HL-60 (cell line): ENCODE measurements around the gene TMEM200A.
"Not testable (repeated sequence)": the region's sequence is repeated elsewhere in the genome, so short reads cannot be mapped to it uniquely, and the experiment has no call there.

Source experiments
- DNase-seq, 2 experiments: peaks; one replicate each; pipeline ENCODE4 v3.0.0-alpha.2; 2010 to 2020; ENCODE audit warnings: low read depth in 1 of 2, low spot score in 1 of 2
- H3K27ac ChIP-seq: fragments of 250-450 bp; sonication (Bioruptor Pico); replicated peaks from 2 replicates; pipeline ENCODE4 v1.5.1; 2020; ENCODE audit warnings: mild to moderate bottlenecking, moderate library complexity
- H3K27me3 ChIP-seq: fragments of 250-450 bp; sonication (Bioruptor Pico); 2 replicates; pipeline ENCODE4 v1.5.1; 2021; ENCODE audit warnings: mild to moderate bottlenecking, moderate library complexity; ENCODE audit not compliant: insufficient read depth, poor library complexity, severe bottlenecking
- H3K4me3 ChIP-seq: replicated peaks from 2 replicates; pipeline ENCODE4 v1.5.1; 2011; ENCODE audit warnings: mild to moderate bottlenecking, control low read depth, low read length; ENCODE audit not compliant: insufficient read depth
- CTCF ChIP-seq: IDR thresholded peaks from one replicate; pipeline ENCODE4 v1.5.1; 2011; ENCODE audit warnings: low read length, control low read depth, inconsistent platforms; ENCODE audit not compliant: insufficient read depth
- GABPA ChIP-seq: IDR thresholded peaks from 2 replicates; pipeline ENCODE4 v1.6.1; 2012; ENCODE audit warnings: low read depth
- POLR2AphosphoS5 ChIP-seq: IDR thresholded peaks from 2 replicates; pipeline ENCODE4 v1.6.1; 2012; ENCODE audit warnings: low read depth
- REST ChIP-seq: IDR thresholded peaks from 2 replicates; pipeline ENCODE4 v1.6.1; 2012; ENCODE audit warnings: low read depth; ENCODE audit not compliant: insufficient replicate concordance
- SPI1 ChIP-seq: IDR thresholded peaks from 2 replicates; pipeline ENCODE4 v1.6.1; 2012; ENCODE audit warnings: low read depth, mild to moderate bottlenecking, borderline replicate concordance

Gene TMEM200A

GRCh38 chr6:130324657-130325056 lies 41.2 kb upstream of the TMEM200A start:
- TF ChIP-seq GABPA (no peak), CTCF (no peak), REST (no peak), SPI1 (no peak), POLR2AphosphoS5 (no peak)
- no peak for DNase-seq
- no peak overlapping the region for H3K27ac ChIP-seq

GRCh38 chr6:130326496-130326895 lies 39.3 kb upstream of the TMEM200A start:
- Histone ChIP-seq H3K27me3 (no peaks in the 10 kb centered on the region), H3K27ac (no peak overlapping the region), H3K4me3 (no peak overlapping the region)
- no peak for DNase-seq
- TF ChIP-seq GABPA, result no peak
- TF ChIP-seq CTCF, result no peak
- no peak for TF ChIP-seq REST

More at GRCh38 chr6:130324657-130325056, 41.2 kb upstream of the TMEM200A start:
- Histone ChIP-seq H3K4me3 (no peak overlapping the region), H3K27me3 (no peaks in the 10 kb centered on the region)

GRCh38 chr6:130337534-130337933 lies 28.3 kb upstream of the TMEM200A start:
- TF ChIP-seq SPI1, result no peak
- no peak for TF ChIP-seq POLR2AphosphoS5
- no peak for TF ChIP-seq GABPA
- no peak for TF ChIP-seq REST
- TF ChIP-seq CTCF, result no peak
- DNase-seq, result no peak
- H3K27me3 ChIP-seq, result no peaks in the 10 kb centered on the region

GRCh38 chr6:130346324-130346723 lies 19.5 kb upstream of the TMEM200A start:
- not testable (repeated sequence) for DNase-seq, H3K27ac ChIP-seq, H3K4me3 ChIP-seq, H3K27me3 ChIP-seq

More at GRCh38 chr6:130337534-130337933, 28.3 kb upstream of the TMEM200A start:
- no peak overlapping the region for H3K4me3 ChIP-seq
- H3K27ac ChIP-seq, result no peak overlapping the region
